H7 (cell line): ENCODE measurements around the gene AKAP13. TPM values are rescaled to one million over a fixed set of nuclear protein-coding genes. Genes with fewer than 3 reads are reported as not detected.

ENCODE experiments used
- DNase-seq: peaks from one replicate; pipeline ENCODE4 v3.0.0; 2012
- H3K27me3 ChIP-seq: 2 replicates; pipeline ENCODE4 v1.6.0; 2011; ENCODE audit warnings: mild to moderate bottlenecking, low read length; ENCODE audit not compliant: control insufficient read depth, insufficient read depth
- H3K36me3 ChIP-seq: replicated peaks from 2 replicates; pipeline ENCODE4 v1.5.1; 2011; ENCODE audit warnings: low read length; ENCODE audit not compliant: control insufficient read depth, insufficient read depth
- H3K4me3 ChIP-seq: 2 replicates; pipeline ENCODE4 v1.5.1; 2011; ENCODE audit warnings: low read depth, mild to moderate bottlenecking, control low read depth, low read length, moderate library complexity; ENCODE audit not compliant: insufficient read depth
- total RNA-seq: library from RNA; depleted of rRNA; stranded (reverse); fragments of >200 nt; shearing (Covaris generic); gene quantifications from 2 replicates; pipeline ENCODE4 v1.2.3, GENCODE V29; 2014

AKAP13 gene
- total RNA-seq, 1 experiment from 2014 or later, result 26.2 TPM

GRCh38 chr15:85591622-85592021 lies 211.2 kb downstream of the AKAP13 start:
- Histone ChIP-seq H3K4me3 (no peak overlapping the region), H3K27me3 (no peaks in the 10 kb centered on the region), H3K36me3 (no peaks in the 10 kb centered on the region)
- DNase-seq, result no peak

- Histone ChIP-seq H3K4me3 (no peak overlapping the region), H3K36me3 (no peaks in the 10 kb centered on the region), H3K27me3 (no peaks in the 10 kb centered on the region)
- no peak for DNase-seq
Measured at GRCh38 chr15:85592148-85592547, 211.7 kb downstream of the AKAP13 start.

- Histone ChIP-seq H3K27me3 (no peaks in the 10 kb centered on the region), H3K4me3 (no peak overlapping the region), H3K36me3 (no peaks in the 10 kb centered on the region)
- DNase-seq, result no peak
Measured at GRCh38 chr15:85593809-85594445, 213.5 kb downstream of the AKAP13 start.

DNA sequence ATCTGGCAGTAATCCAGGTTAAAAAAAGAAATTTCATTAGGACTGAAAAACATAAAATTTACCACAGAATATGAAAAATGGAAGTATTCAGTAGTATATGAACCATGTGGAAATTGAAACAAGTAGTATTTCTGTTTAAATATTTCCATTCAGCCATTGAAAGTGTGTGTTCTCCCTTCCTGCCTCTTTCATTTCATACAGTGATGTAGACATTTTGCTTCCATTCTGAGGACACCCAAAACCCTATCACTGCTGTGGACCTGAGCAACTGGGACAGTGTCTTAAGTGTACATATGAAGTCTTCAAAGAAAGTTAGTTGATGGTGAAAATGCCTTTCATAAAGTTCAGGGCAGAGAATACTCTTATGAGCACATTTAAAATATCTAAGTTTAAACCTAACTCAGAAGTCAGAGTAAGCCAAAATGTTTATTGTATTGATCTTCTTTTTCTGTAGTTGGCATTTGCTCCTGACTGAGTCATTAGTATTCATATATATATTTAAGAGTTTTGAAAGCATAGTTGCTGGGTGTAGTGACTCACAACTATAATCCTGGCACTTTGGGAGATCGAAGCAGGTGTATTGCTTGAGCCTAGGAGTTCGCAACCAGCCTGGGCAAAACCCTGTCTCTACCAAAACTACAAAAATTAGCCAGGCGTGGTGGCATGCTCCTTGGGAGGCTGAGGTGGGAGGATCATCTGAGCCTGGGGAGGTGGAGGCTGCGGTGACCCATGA lies 215.6 kb downstream of the AKAP13 start:
- Histone ChIP-seq H3K27me3 (no peaks in the 10 kb centered on the region), H3K36me3 (no peaks in the 10 kb centered on the region), H3K4me3 (no peak overlapping the region)
- DNase-seq, result no peak

- no peak for DNase-seq
- Histone ChIP-seq H3K36me3 (no peaks in the 10 kb centered on the region), H3K4me3 (no peak overlapping the region), H3K27me3 (no peaks in the 10 kb centered on the region)
Measured at GRCh38 chr15:85597155-85597815, 216.9 kb downstream of the AKAP13 start.

DNA sequence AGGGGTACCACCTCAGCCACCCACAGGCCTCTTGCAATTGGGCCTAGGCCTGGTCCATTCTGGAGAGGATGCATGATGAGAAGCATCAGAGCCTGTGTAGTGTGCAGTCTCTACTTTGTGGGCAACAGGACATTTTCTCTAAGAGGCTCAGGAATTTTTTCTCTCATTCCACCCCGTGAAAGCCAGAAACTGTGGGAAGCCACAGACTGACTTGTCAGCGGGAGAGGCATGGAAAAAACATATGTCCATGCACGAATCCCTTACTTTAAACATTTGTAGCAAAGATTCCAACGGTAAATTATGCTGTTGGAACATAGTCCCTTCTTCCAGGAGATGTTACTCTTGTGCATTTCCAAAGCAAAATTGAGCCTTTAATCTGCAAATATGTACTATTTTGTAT lies 217.8 kb downstream of the AKAP13 start:
- DNase-seq, result no peak
- Histone ChIP-seq H3K4me3 (no peak overlapping the region), H3K27me3 (no peaks in the 10 kb centered on the region), H3K36me3 (no peaks in the 10 kb centered on the region)

- Histone ChIP-seq H3K27me3 (no peaks in the 10 kb centered on the region), H3K36me3 (no peaks in the 10 kb centered on the region), H3K4me3 (no peak overlapping the region)
- no peak for DNase-seq
Measured at GRCh38 chr15:85598718-85599398, 218.5 kb downstream of the AKAP13 start.

DNA sequence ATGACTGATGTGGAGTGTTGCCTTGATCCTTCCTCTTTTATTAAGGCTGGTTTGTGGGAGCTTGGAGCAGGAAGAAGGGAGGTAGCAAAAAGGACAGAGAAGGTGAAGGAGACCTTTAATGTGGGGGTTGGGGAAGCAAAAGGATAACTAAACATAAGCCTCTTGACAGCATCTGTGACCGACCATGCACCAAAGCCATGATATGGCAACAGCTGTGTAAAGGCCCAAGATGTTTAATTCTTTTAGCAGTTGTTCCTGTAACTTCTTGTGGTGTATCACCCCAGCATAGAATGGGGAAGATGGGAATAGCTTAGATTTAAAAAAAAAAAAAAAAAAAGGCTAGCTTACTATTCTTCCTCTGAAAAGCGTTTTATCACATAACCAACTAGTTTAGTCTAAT lies 219.6 kb downstream of the AKAP13 start:
- no peak for DNase-seq
- Histone ChIP-seq H3K27me3 (no peaks in the 10 kb centered on the region), H3K4me3 (no peak overlapping the region), H3K36me3 (no peaks in the 10 kb centered on the region)

DNA sequence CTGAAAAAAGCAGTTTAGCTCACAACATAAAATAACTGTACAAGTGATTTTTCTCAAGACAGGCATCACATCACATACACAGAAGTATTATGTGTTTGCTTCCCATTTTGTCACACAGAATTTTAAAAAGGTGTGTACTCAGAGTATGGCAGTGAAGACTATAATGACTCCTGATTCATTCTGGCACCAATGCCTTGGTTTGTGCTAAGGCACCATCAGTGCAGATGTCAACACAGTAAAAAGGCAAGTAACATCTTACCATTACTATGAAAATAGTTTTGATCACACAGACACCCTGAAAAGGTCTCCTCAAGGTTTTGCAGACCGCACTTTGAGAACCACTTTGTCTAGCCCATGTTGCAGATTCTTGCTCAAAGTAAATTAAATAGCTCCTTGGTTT lies 222.8 kb downstream of the AKAP13 start:
- no peak for DNase-seq
- H3K4me3 ChIP-seq, result no peak overlapping the region
- H3K27me3 ChIP-seq, result no peaks in the 10 kb centered on the region
- H3K36me3 ChIP-seq, result no peaks in the 10 kb centered on the region

GRCh38 chr15:85603703-85604102 lies 223.3 kb downstream of the AKAP13 start:
- no peak overlapping the region for H3K4me3 ChIP-seq
- no peak for DNase-seq
- H3K27me3 ChIP-seq, result no peaks in the 10 kb centered on the region
- H3K36me3 ChIP-seq, result no peaks in the 10 kb centered on the region

DNA sequence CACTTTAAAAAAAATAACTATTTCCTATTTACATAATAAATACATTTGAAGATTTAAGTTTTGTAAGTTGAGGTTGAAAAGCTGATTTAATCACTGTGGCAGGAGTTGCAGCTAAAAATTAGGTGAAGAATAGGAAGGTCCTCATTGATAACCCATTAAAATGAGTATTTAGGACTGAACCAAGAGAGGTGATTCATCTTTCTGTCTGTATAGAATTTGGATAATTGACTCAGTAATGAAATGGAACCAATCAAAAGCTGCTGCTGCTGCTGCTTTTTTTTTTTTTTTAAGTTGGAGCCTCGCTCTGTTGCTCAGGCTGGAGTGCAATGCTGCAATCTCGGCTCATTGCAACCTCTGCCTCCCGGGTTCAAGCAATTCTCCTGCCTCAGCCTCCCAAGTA lies 223.8 kb downstream of the AKAP13 start:
- no peaks in the 10 kb centered on the region for H3K36me3 ChIP-seq
- no peak overlapping the region for H3K4me3 ChIP-seq

DNA sequence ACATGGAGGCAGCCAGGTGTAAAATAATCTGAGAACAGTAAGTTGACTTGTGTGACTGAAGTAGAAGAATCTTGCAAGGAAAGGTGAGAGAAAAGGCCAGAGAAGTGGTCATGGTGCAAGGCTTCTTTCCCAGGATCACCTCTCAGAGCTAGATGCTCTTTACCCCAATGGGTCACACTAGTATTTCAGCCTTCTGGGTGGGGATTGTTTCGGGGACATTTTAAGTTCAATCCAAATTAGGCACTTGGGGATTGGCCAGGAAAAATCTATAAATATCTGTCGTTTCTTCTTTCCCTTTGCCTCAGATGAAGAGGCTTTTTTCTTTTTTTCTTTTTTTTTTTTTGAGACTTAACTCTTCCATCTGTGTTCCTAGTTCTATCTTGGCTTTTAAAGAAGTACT lies 226.3 kb downstream of the AKAP13 start:
- Histone ChIP-seq H3K4me3 (no peak overlapping the region), H3K36me3 (no peaks in the 10 kb centered on the region), H3K27me3 (no peaks in the 10 kb centered on the region)
- no peak for DNase-seq

More for the DNA sequence above, 223.8 kb downstream of the AKAP13 start:
- no peaks in the 10 kb centered on the region for H3K27me3 ChIP-seq
- no peak for DNase-seq

- Histone ChIP-seq H3K4me3 (no peak overlapping the region), H3K36me3 (no peaks in the 10 kb centered on the region)
- DNase-seq, result no peak
Measured at GRCh38 chr15:85607141-85607806, 226.9 kb downstream of the AKAP13 start.

GRCh38 chr15:85607842-85608241 lies 227.4 kb downstream of the AKAP13 start:
- DNase-seq, result no peak
- no peak overlapping the region for H3K4me3 ChIP-seq
- H3K27me3 ChIP-seq, result no peaks in the 10 kb centered on the region
- H3K36me3 ChIP-seq, result no peaks in the 10 kb centered on the region

More at GRCh38 chr15:85607141-85607806, 226.9 kb downstream of the AKAP13 start:
- H3K27me3 ChIP-seq, result no peaks in the 10 kb centered on the region
